Stimulated activated CD8-positive, alpha-beta memory T cell treated with anti-CD3 and anti-CD28 coated beads, Interleukin-2, amount 100 ng/mL, for 1 hour (primary cell): ENCODE data around the gene COQ5.
"Not testable (repeated sequence)": the region's sequence is repeated elsewhere in the genome, so short reads cannot be mapped to it uniquely, and the experiment has no call there.

Source experiments
- DNase-seq, 2 donors: peaks; one replicate each; pipeline ENCODE4 v3.0.0-alpha.2; 2020; ENCODE audit warnings: low read depth in 2 of 2

The COQ5 gene

GRCh38 chr12:120529641-120530417 lies 871 bp upstream of the COQ5 start:
- no peak for DNase-seq

GRCh38 chr12:120522568-120522967 lies 6.4 kb downstream of the COQ5 start:
- DNase-seq, result no peak

- DNase-seq, result not testable (repeated sequence)
These were observed 9.6 kb downstream of the COQ5 start for GRCh38 chr12:120519324-120519723.

GRCh38 chr12:120515496-120515895 lies 13.5 kb downstream of the COQ5 start:
- DNase-seq, result no peak

- DNase-seq, result no peak
These were observed 15.0 kb downstream of the COQ5 start for GRCh38 chr12:120514002-120514401.

GRCh38 chr12:120508537-120508936 lies 20.4 kb downstream of the COQ5 start:
- no peak for DNase-seq

GRCh38 chr12:120504587-120504986 lies 24.4 kb downstream of the COQ5 start:
- DNase-seq, result no peak

- DNase-seq, result no peak
These were observed 28.4 kb downstream of the COQ5 start for GRCh38 chr12:120500581-120500980.

- DNase-seq, result no peak
These were observed 30.0 kb downstream of the COQ5 start for GRCh38 chr12:120498870-120499515.

GRCh38 chr12:120497524-120498150 lies 31.3 kb downstream of the COQ5 start:
- no peak for DNase-seq

GRCh38 chr12:120496413-120497340 lies 32.3 kb downstream of the COQ5 start:
- peak; percentile 20 to 27 for DNase-seq

GRCh38 chr12:120495731-120496412 lies 33.1 kb downstream of the COQ5 start, which contains the start of gene DYNLL1:
Gene DYNLL1, plus strand, starts transcription at chr12:120496113. Its CDS starts 309 bp downstream, at chr12:120496422.
- peak; percentile 94 for DNase-seq

GRCh38 chr12:120495186-120495730 lies 33.7 kb downstream of the COQ5 start:
- DNase-seq, result no peak

- no peak for DNase-seq
These were observed 38.0 kb downstream of the COQ5 start for GRCh38 chr12:120490833-120491512.

GRCh38 chr12:120490325-120490724 lies 38.6 kb downstream of the COQ5 start:
- no peak for DNase-seq

GRCh38 chr12:120489018-120489417 lies 39.9 kb downstream of the COQ5 start:
- no peak for DNase-seq

GRCh38 chr12:120488057-120488640 lies 40.8 kb downstream of the COQ5 start:
- no peak for DNase-seq

- not testable (repeated sequence) for DNase-seq
These were observed 41.4 kb downstream of the COQ5 start for GRCh38 chr12:120487552-120487951.

GRCh38 chr12:120485961-120486881 lies 42.7 kb downstream of the COQ5 start:
- no peak for DNase-seq
